ENCODE results near the gene TLK2.

- TF ChIP-seq CTCF (IDR thresholded peaks at IDR 0.05) (no peak), ZFX (IDR thresholded peaks at IDR 0.05; ENCODE audit: borderline replicate concordance) (no peak)
Observed at GRCh38 chr17:62649570-62649969, 170.9 kb downstream of the TLK2 start.
